GM13977 (cell line): ENCODE measurements around the gene LRRC23.
"Not testable (repeated sequence)": the region's sequence is repeated elsewhere in the genome, so short reads cannot be mapped to it uniquely, and the experiment has no call there.

Experiments
- DNase-seq: peaks from one replicate; pipeline ENCODE4 v3.0.0; 2012; ENCODE audit warnings: low spot score
- CTCF ChIP-seq: IDR thresholded peaks from 2 replicates; pipeline ENCODE4 v1.5.1; 2012; ENCODE audit warnings: mild to moderate bottlenecking, control low read depth; ENCODE audit not compliant: insufficient read depth; ENCODE audit errors: extremely low read depth, missing control alignments
- in situ Hi-C: fragments of 300-500 bp; cut with MboI; formaldehyde crosslinking; loops from one replicate; pipeline ENCODE4 v1.12.0; 2022; ENCODE audit warnings: low sequenced_read_pairs, low pct_unique_long_range_greater_than_20kb, mixed read lengths, inconsistent platforms; ENCODE audit not compliant: unreplicated experiment

Gene LRRC23

GRCh38 chr12:6888360-6888759 is 16.3 kb upstream of the LRRC23 start:
- TF ChIP-seq CTCF = no peak
- in situ Hi-C loops = no loop called here

GRCh38 chr12:6888794-6889193 is 15.8 kb upstream of the LRRC23 start:
- in situ Hi-C loops, DNase-seq: not testable (repeated sequence)

More at GRCh38 chr12:6888360-6888759, 16.3 kb upstream of the LRRC23 start:
- no peak for DNase-seq

GRCh38 chr12:6889775-6890573 is 14.6 kb upstream of the LRRC23 start:
- in situ Hi-C loops, DNase-seq: not testable (repeated sequence)

- in situ Hi-C loops = no loop called here
- peak; percentile 92 for TF ChIP-seq CTCF
- DNase-seq = peak; percentile 98
Measured at GRCh38 chr12:6890789-6891645, 13.6 kb upstream of the LRRC23 start.

- no peak for TF ChIP-seq CTCF
- in situ Hi-C loops = no loop called here
- DNase-seq = no peak
Measured at GRCh38 chr12:6891646-6892001, 13.0 kb upstream of the LRRC23 start.

GRCh38 chr12:6892683-6893082 is 11.9 kb upstream of the LRRC23 start:
- in situ Hi-C loops, DNase-seq: not testable (repeated sequence)

GRCh38 chr12:6894321-6894720 is 10.3 kb upstream of the LRRC23 start:
- in situ Hi-C loops = no loop called here
- DNase-seq = no peak

More at GRCh38 chr12:6894321-6894720, 10.3 kb upstream of the LRRC23 start:
- no peak for TF ChIP-seq CTCF
